Effector CD4-positive, alpha-beta T cell (primary cell): ENCODE results near the gene ANKIB1.

Experiments used
- DNase-seq: peaks from one replicate; pipeline ENCODE4 v3.0.0-alpha.2; 2020

Gene ANKIB1

GRCh38 chr7:92266415-92267241 lies 20.9 kb downstream of the ANKIB1 start:
- DNase-seq = no peak

- no peak for DNase-seq
Measured at GRCh38 chr7:92268921-92269320, 23.1 kb downstream of the ANKIB1 start.

GRCh38 chr7:92275327-92275726 lies 29.6 kb downstream of the ANKIB1 start:
- no peak for DNase-seq

- no peak for DNase-seq
Measured at GRCh38 chr7:92276460-92276864, 30.7 kb downstream of the ANKIB1 start.

GRCh38 chr7:92279396-92280031 lies 33.7 kb downstream of the ANKIB1 start:
- DNase-seq = no peak

- no peak for DNase-seq
Measured at GRCh38 chr7:92281031-92281430, 35.3 kb downstream of the ANKIB1 start.

GRCh38 chr7:92282221-92282814 lies 36.5 kb downstream of the ANKIB1 start:
- DNase-seq = no peak

GRCh38 chr7:92282930-92283329 lies 37.2 kb downstream of the ANKIB1 start:
- no peak for DNase-seq

GRCh38 chr7:92289321-92289720 lies 43.5 kb downstream of the ANKIB1 start:
- no peak for DNase-seq

GRCh38 chr7:92292981-92293380 lies 47.2 kb downstream of the ANKIB1 start:
- DNase-seq = no peak

GRCh38 chr7:92293896-92294590 lies 48.3 kb downstream of the ANKIB1 start:
- DNase-seq = no peak

GRCh38 chr7:92295391-92295790 lies 49.6 kb downstream of the ANKIB1 start:
- DNase-seq = no peak

- no peak for DNase-seq
Measured at GRCh38 chr7:92296235-92296634, 50.5 kb downstream of the ANKIB1 start.

- no peak for DNase-seq
Measured at GRCh38 chr7:92296880-92297445, 51.2 kb downstream of the ANKIB1 start.

- DNase-seq = no peak
Measured at GRCh38 chr7:92297736-92298135, 52.0 kb downstream of the ANKIB1 start.

- no peak for DNase-seq
Measured at GRCh38 chr7:92303761-92304160, 58.0 kb downstream of the ANKIB1 start.

- DNase-seq = no peak
Measured at GRCh38 chr7:92304406-92304893, 58.7 kb downstream of the ANKIB1 start.

- DNase-seq = no peak
Measured at GRCh38 chr7:92306153-92306552, 60.4 kb downstream of the ANKIB1 start.

GRCh38 chr7:92313055-92313454 lies 67.3 kb downstream of the ANKIB1 start:
- no peak for DNase-seq

- DNase-seq = no peak
Measured at GRCh38 chr7:92319243-92319642, 73.5 kb downstream of the ANKIB1 start.

GRCh38 chr7:92325173-92325572 lies 79.4 kb downstream of the ANKIB1 start:
- no peak for DNase-seq

- no peak for DNase-seq
Measured at GRCh38 chr7:92325858-92326257, 80.1 kb downstream of the ANKIB1 start.
